ENCODE measurements around the gene SERINC3. TPM values are rescaled to one million over a fixed set of nuclear protein-coding genes. Genes with fewer than 3 reads are reported as not detected.

The SERINC3 gene
- total RNA-seq, 4 donors from 2014 or later: 44.1 to 113 (median 58.3) TPM

GRCh38 chr20:44461142-44461802, 60.6 kb downstream of the SERINC3 start:
- Histone ChIP-seq H3K36me3 (no peaks in the 10 kb centered on the region), H3K4me1 (no peaks in the 10 kb centered on the region), H3K27me3 (no peaks in the 10 kb centered on the region), H3K27ac (no peak overlapping the region), H3K9me3 (no peaks in the 10 kb centered on the region), H3K4me3 (no peak overlapping the region)
- intact Hi-C loops (cut with DNase I; ENCODE audit: low total_unique reads): no loop called here
- no peak for DNase-seq
- no peak for TF ChIP-seq CTCF (IDR thresholded peaks at IDR 0.05)

GRCh38 chr20:44460795-44461141, 61.1 kb downstream of the SERINC3 start:
- no peak overlapping the region for H3K27ac ChIP-seq
- DNase-seq: no peak
- H3K9me3 ChIP-seq: no peaks in the 10 kb centered on the region
- H3K4me3 ChIP-seq: no peak overlapping the region
- H3K4me1 ChIP-seq: no peaks in the 10 kb centered on the region
- no peaks in the 10 kb centered on the region for H3K27me3 ChIP-seq
- TF ChIP-seq POLR2A (IDR thresholded peaks at IDR 0.05) (no peak), CTCF (IDR thresholded peaks at IDR 0.05) (peak in 3 of 4 experiments; percentile 11 to 33 (median 15))
- no peaks in the 10 kb centered on the region for H3K36me3 ChIP-seq
- intact Hi-C loops (cut with DNase I; ENCODE audit: low total_unique reads): no loop called here

DNA sequence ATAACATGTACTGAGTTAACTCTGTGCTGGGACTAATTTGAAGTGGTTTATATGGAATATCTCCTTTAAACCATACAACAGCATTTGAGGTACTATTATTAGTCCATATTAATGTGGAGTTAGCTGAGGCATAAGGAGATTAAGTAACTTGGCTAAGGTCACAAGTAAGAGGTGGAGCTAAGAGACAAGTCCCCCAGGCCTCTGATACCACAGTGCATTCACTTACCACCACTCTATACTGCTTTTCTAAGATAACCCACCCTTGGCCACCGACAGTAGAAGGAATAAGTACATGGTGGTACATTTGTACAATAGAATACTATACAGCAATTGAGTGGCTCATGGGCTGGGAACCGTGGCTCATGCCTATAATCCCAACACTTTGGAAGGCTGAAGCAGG, 62.6 kb downstream of the SERINC3 start:
- no peak for TF ChIP-seq POLR2A (IDR thresholded peaks at IDR 0.05)
- TF ChIP-seq CTCF (IDR thresholded peaks at IDR 0.05): no peak
- Histone ChIP-seq H3K36me3 (no peaks in the 10 kb centered on the region), H3K4me3 (no peak overlapping the region), H3K4me1 (no peaks in the 10 kb centered on the region), H3K27ac (no peak overlapping the region), H3K27me3 (no peaks in the 10 kb centered on the region), H3K9me3 (no peaks in the 10 kb centered on the region)
- no peak for DNase-seq
- intact Hi-C loops (cut with DNase I; ENCODE audit: low total_unique reads): no loop called here

GRCh38 chr20:44457016-44457415, 64.9 kb downstream of the SERINC3 start:
- DNase-seq: no peak
- no peak overlapping the region for H3K27ac ChIP-seq
- intact Hi-C loops (cut with DNase I; ENCODE audit: low total_unique reads): no loop called here
- H3K36me3 ChIP-seq: no peaks in the 10 kb centered on the region
- TF ChIP-seq CTCF (IDR thresholded peaks at IDR 0.05): no peak
- no peak for TF ChIP-seq POLR2A (IDR thresholded peaks at IDR 0.05)
- H3K4me3 ChIP-seq: no peak overlapping the region
- H3K4me1 ChIP-seq: no peaks in the 10 kb centered on the region
- H3K27me3 ChIP-seq: no peaks in the 10 kb centered on the region
- no peaks in the 10 kb centered on the region for H3K9me3 ChIP-seq

DNA sequence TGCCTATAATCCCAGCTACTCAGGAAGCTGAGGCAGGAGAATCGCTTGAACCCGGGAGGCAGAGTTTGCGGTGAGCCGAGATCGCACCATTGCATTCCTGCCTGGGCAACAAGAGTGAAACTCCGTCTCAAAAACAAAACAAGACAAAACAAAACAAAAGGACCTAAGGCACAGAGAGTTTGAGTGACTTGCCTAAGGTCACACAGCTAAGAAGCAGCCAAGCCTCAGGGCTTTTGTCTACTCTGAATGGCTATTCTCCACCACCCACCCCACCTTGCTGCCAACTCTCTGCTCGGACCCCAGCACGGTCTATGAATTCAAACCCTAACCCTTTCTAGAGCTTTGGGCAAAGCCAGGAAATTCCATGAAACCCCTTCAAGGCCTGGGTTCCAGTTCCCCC, 65.3 kb downstream of the SERINC3 start:
- H3K36me3 ChIP-seq: no peaks in the 10 kb centered on the region
- H3K4me1 ChIP-seq: no peaks in the 10 kb centered on the region
- H3K9me3 ChIP-seq: no peaks in the 10 kb centered on the region
- H3K27ac ChIP-seq: no peak overlapping the region
- intact Hi-C loops (cut with DNase I; ENCODE audit: low total_unique reads): no loop called here
- H3K4me3 ChIP-seq: no peak overlapping the region
- no peak for DNase-seq
- TF ChIP-seq CTCF (IDR thresholded peaks at IDR 0.05) (no peak), POLR2A (IDR thresholded peaks at IDR 0.05) (no peak)
- H3K27me3 ChIP-seq: no peaks in the 10 kb centered on the region
